B cell (primary cell): Measurements from ENCODE around the gene TTYH1.

Experiments used
- EZH2 ChIP-seq: IDR thresholded peaks from 2 replicates; pipeline ENCODE4 v1.6.1; 2012; ENCODE audit warnings: borderline replicate concordance, low read depth, mild to moderate bottlenecking, moderate library complexity, low read length; ENCODE audit not compliant: insufficient read depth, poor library complexity, severe bottlenecking
- TF ChIP-seq, protein P1 (sequence below): fragments of 200-600 bp; IDR thresholded peaks from one replicate; pipeline ENCODE4 v1.8.0; 2022; ENCODE audit warnings: antibody characterized with exemption, mild to moderate bottlenecking

DNA sequence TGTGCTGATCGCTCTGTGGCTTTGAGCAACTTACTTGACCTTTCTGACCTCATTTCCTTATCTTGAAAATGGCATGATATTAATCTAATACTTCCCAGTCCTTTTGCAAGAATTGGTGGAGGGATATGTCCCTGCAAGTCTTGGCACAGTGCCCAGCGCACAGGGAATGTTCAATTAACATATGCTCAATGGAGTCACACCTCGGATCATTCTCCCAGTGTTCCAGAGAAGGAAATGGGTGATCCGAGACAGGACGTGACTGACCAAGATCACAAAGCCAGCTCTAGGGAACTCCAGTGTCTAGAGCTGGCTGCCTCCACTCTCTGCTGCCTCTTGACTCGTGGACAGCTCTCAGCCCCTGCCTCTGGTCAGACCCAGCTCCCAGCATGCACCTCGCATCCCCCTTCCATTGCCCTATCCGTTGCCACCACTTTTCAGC is 54.3 kb downstream of the TTYH1 start:
- TF ChIP-seq, protein P1, sequence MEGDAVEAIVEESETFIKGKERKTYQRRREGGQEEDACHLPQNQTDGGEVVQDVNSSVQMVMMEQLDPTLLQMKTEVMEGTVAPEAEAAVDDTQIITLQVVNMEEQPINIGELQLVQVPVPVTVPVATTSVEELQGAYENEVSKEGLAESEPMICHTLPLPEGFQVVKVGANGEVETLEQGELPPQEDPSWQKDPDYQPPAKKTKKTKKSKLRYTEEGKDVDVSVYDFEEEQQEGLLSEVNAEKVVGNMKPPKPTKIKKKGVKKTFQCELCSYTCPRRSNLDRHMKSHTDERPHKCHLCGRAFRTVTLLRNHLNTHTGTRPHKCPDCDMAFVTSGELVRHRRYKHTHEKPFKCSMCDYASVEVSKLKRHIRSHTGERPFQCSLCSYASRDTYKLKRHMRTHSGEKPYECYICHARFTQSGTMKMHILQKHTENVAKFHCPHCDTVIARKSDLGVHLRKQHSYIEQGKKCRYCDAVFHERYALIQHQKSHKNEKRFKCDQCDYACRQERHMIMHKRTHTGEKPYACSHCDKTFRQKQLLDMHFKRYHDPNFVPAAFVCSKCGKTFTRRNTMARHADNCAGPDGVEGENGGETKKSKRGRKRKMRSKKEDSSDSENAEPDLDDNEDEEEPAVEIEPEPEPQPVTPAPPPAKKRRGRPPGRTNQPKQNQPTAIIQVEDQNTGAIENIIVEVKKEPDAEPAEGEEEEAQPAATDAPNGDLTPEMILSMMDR, result no peak
- TF ChIP-seq EZH2, result no peak
